GM20431 (cell line): ENCODE measurements around the gene NAV1.

Experiments
- in situ Hi-C: fragments of 300-500 bp; cut with MseI, MboI; formaldehyde crosslinking; loops from one replicate; pipeline ENCODE4 v1.15.0; 2020; ENCODE audit warnings: low sequenced_read_pairs; ENCODE audit not compliant: unreplicated experiment

The NAV1 gene

DNA sequence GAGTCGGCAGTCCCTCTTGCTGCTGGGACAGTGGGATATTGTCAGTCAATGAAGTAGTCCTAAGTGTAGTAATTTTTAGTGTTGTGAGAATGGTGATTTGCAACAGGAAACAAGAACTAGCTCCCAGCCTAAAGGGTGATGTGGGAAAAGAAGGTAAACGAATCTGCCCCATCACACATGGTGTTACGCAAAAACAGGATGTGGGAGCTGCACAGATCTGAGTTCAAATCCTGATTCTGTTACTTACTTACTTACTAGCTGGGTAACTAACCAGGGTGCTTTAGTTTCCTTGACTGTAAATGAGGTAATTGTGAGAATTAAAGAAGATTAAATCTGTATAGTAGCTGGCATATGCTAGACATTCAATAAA lies 22.3 kb downstream of the NAV1 start:
- in situ Hi-C loops, result loop anchor here (10.0 to 25.0 kb wide), 2 partner anchors 134 to 226 kb away; no protein-coding TSS in a partner anchor

DNA sequence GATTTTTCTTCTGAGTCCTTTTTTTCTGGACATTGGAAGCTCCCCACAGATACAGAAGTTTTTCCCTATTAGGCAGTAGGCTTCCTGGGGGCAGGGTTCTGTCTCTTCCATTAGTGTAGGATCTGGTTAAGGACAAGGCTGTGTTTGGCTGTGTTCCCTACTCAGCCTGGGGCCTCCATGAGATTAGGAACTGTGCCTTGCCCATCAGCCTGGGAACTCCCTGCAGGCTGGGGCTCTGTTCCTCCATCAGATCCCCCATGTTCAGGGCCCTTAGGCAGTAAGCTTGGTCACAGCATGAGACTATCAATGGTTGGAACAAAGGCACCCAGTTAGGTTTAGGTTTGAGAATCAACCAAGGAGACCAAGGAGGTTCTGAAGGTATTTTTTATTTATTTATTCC lies 22.7 kb downstream of the NAV1 start:
- in situ Hi-C loops, result loop anchor here (10.0 to 25.0 kb wide), 2 partner anchors 133 to 226 kb away; no protein-coding TSS in a partner anchor

DNA sequence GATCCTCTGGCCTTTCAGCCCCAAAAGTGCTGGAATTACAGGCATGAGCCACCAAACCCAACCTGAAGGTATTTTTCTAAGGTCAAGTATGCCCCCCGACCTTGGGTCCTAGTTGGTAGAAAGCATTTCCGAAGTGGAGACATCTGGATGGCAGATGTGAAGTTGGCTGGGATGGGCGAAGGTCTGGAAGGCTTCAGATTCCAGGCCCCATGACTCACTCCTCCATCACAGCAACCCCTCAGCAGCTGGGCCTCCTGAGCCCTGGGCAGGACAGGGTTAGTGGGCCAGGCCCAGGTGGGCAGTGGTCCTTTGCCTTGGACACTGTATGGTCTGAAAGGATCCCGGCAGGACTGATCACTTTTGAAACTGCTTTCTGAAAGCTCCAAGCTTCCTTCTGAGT lies 23.3 kb downstream of the NAV1 start:
- in situ Hi-C loops, result loop anchor here (10.0 to 25.0 kb wide), 2 partner anchors 133 to 225 kb away; no protein-coding TSS in a partner anchor

DNA sequence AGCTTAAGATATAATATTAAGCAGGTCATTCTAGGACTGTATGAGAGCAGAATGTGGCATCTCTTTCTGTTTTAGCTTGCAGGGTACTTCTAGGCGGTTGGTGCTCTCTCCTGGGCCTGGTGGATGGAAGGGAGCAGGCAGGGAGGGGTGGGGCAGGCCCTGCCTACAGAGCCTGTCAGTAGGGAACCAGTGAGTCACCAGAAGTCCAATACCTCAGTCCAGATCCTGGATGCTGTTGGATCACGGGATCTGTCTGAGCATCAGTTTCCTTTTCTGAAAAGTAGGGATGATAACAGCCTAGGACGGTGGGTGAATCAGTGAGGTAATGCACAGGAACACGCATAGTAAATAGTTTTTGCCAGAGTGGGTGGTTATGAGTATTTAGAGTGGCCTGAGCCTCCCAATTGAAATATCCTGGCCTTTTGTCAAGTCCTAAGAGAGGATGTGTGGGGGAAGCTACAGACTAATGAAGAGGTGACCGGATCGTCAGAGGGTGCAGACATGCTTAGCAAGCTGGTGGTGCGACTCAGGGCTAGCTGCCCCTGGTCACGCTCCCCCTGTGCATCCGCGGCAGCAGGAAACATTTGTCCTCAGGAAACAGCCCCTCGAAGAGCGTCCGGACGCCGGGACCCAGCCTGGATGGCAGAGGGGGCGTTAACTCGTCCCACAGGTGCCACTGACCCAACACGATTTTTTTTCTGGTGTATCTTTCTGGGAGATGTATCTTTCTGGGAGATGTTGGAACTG lies 23.9 kb downstream of the NAV1 start:
- in situ Hi-C loops, result loop anchor here (10.0 to 25.0 kb wide), 2 partner anchors 132 to 224 kb away; no protein-coding TSS in a partner anchor

DNA sequence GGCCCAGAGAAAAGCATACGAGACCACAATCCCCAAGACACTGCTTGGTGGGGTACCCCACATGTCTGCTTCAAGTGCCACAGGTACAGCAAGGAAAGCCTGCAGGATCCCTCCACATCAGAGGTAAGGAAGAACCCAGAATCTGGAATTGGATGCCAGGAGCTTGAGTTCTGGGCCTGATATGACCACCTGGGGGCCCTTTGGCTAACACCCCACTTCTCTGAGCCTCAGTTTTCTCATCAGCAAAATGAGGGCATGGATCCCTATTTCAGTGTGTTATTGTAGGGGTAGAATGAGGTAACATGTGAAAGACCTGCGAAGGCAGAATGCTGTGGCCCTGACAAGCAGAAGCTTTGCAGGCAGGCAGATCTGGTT lies 24.5 kb downstream of the NAV1 start:
- in situ Hi-C loops, result loop anchor here (10.0 to 25.0 kb wide), 2 partner anchors 131 to 224 kb away; no protein-coding TSS in a partner anchor

DNA sequence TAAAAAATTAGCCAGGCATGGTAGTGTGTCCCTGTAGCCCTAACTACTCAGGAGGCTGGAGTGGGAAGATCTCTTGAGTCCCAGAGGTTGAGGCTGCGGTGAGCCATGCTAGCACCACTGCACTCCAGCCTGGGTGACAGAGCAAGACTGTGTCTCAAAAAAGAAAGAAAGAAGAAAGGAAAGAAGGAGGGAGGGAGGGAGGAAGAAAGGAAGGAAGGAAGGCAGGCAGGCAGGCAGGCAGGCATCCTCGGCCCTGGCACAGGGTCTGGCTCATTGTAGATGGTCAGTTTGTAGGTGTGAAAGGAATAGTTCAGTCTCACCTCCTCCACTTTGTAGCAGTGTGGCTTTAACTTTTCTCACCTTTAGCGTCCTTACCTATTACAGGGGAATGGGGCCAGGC lies 25.0 kb downstream of the NAV1 start:
- in situ Hi-C loops, result loop anchor here (10.0 to 25.0 kb wide), 2 partner anchors 131 to 223 kb away; no protein-coding TSS in a partner anchor

DNA sequence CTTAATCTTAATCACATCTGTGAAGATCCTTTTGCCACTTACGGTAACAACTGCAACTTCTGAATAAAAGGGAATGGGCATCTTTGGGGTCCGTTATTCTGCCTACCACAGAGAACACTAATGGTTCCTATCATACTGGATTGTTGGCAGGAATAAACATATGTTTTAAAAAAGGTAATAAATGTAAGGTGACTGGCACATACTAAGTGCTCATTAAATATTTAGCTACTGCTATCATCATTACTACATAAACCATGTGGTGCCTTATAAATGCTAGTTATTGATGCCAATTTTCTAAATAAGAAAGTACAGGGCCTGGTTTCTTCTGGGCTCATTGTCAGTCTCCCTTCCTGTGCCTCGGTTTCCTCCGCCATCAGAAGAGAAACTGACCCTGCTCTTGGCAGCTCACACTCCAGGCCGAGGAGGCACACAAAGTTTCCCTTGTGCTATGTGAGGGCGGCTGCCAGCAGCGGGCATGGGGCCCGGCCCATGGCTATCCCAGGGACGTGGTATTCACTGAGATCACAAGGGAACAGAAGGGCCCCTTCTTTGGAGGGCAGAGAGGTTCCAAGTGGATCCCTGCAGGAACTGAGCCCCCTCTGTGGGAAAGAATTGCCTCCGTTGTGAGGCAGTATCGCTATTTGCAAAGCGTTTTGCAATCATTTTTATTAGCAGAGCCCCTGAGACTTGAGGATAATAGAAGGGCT lies 26.2 kb downstream of the NAV1 start:
- in situ Hi-C loops, result loop anchor here (10.0 to 25.0 kb wide), 2 partner anchors 130 to 222 kb away; no protein-coding TSS in a partner anchor

DNA sequence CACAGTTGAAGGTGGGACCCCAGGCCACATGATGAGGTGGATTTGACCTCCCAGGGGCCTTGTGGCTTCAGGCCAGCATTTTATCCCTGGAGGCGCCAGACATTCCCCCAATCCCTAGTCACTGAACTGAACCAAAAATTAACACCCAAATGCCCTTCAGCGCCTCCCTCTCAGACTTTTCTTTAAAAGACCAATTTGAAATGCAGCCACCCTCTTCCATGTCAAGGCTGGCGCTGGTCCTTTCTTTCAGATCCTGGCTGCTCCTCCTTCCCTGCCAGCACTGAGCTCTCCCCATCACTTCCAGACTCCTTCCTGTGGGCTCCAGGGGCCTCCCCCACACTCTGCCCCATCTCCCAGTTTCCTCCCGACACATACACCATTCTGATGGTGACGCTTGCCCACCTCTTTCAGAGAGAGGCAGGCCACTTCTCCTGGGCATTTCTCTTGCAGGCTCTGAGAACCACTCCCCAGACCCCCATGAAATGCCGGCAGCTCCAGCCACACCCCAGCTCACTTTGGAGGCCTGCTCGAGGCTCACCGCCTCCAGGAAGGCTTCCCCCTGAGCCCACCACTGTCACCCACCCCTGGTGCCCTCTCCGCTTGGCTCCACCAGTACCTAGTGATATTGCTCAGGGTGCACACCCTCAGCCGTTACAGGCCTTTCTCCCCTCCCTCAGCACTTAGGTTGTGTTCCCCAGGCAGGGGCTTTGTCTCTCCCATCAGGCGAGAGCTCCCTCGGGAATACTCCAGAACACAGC lies 27.0 kb downstream of the NAV1 start:
- in situ Hi-C loops, result loop anchor here (10.0 to 25.0 kb wide), 2 partner anchors 129 to 221 kb away; no protein-coding TSS in a partner anchor

DNA sequence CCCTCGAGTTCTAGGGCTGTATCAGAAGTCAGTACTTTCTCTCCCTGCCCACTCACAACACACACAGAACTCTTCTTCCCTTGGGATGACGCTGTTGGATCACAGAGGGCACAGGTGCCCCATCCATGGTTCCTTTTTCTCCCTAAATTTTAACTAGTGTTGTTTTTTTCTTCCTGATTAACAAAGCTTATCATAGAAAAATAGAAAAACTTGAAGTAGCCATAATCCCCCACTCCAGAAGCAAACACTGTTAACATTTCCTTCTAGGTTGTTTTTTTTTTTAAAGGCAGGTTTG lies 27.5 kb downstream of the NAV1 start:
- in situ Hi-C loops, result loop anchor here (10.0 to 25.0 kb wide), 2 partner anchors 128 to 221 kb away; no protein-coding TSS in a partner anchor

DNA sequence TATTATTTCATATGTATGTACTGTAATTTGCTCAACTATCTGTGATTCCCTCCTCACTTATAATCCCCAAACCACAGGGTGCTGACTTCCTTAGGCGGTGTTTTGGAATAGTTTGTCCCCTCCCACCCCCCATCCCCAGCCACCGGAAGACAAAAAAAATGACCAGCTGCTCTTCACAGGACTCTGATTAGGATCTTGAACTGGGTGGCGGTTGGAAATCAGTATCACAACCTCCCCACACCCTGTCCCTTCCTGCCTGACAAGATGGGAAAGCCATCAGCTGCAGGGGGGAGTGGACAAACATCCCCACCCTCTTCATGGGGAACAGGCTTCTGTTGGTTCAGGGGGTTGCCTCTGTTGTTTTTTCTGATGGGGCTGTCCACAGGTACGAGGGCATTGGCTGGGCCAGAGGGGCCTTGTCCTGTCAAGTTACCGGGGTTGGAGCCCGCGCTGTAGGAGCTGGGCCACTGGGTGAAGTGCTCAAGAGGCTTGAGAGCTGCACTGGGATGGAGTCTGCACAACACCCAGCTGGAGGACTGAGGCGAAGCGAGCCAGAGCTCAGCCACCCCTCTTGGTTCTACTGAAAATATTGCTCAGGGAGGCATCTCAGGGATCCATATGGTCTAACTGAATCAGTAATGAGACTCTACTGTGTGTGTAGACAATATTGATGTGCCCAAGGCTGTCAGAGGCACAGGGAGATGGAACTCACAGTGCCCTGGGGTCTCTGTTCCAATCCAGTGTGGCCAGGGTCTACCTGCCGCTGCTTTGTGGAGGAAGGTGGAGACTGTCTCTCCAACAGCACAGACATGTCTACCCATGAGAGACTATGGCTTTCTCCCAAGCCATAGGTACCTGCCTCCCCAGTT lies 28.2 kb downstream of the NAV1 start:
- in situ Hi-C loops, result loop anchor here (10.0 to 25.0 kb wide), 2 partner anchors 128 to 220 kb away; no protein-coding TSS in a partner anchor

DNA sequence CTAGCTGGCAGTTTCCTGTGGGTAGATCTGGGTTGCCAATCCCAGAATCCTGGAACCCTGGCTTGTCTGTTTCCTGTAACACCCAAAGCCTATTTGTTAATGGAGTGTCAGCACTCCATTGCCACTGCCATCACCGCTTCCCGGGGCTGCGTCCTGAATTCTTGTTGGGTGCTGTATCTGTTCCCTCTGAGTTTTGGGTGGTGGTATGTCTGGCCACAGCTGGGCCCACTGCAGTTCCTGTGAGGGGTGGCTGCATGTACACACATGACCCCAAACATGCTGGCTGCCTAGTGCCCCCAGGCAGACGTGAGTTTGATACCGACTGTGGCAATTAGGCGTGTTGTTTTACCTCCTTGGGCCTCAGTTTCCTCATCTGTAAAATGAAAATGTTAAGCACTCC lies 29.3 kb downstream of the NAV1 start:
- in situ Hi-C loops, result loop anchor here (10.0 to 25.0 kb wide), 2 partner anchors 127 to 219 kb away; no protein-coding TSS in a partner anchor

DNA sequence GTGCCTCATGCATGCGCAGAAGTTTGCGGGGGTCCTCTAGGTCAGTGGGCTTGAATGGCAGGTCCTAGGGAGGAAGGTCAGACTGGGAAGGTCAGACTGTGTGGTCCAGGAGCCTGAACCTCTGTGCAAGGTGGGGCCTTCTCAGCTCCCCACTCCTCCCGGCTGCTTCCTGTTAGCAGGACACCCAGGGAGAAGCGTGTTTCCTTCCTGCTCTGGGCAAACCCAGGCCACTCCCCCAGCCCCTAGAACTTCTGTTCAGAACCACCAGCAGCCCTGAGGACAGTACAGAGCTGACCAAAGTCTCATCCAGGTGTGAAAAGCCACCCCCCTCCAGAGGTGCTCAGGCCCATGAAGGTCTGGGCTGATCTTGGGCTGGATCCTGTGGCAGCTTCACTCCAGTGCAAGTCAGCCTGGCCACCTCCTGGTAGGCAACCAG lies 29.9 kb downstream of the NAV1 start:
- in situ Hi-C loops, result loop anchor here (10.0 to 25.0 kb wide), 2 partner anchors 126 to 218 kb away; no protein-coding TSS in a partner anchor

DNA sequence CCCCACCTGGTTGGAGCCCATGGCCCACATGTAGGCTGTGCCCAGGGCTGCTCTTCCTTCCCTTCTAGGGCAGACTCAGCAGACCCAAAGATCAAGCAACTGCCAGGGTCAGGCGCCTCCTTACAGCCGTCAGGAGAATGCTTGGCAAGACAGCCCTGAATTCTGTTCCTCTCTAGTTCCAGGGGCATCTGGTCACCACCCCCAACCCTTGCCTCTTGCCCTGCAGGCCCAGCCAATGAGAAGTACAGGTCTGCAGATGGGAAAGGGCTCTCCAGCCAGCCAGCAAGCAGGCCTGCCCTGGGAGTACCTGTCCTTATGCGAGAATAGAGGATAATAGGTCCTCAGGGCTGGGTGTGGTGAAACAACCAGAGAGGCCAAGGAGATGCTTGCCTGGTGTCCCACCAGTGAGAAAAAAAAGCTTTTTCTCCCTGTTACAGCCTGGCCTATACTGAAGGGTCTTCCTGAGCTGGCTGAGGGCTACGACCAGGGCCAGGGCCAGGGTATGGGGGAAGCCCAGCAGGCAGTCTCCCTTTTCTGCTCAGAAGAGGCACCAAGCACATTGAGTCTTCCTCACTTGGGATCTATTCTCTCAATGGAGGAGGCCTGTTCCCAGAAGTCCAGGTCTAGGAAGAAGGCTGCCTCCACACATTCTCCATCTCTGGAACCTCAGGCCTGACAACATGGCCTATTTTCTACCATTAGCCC lies 31.4 kb downstream of the NAV1 start:
- in situ Hi-C loops, result loop anchor here (25.0 kb wide), 1 partner anchor 217 kb away; no protein-coding TSS in a partner anchor

DNA sequence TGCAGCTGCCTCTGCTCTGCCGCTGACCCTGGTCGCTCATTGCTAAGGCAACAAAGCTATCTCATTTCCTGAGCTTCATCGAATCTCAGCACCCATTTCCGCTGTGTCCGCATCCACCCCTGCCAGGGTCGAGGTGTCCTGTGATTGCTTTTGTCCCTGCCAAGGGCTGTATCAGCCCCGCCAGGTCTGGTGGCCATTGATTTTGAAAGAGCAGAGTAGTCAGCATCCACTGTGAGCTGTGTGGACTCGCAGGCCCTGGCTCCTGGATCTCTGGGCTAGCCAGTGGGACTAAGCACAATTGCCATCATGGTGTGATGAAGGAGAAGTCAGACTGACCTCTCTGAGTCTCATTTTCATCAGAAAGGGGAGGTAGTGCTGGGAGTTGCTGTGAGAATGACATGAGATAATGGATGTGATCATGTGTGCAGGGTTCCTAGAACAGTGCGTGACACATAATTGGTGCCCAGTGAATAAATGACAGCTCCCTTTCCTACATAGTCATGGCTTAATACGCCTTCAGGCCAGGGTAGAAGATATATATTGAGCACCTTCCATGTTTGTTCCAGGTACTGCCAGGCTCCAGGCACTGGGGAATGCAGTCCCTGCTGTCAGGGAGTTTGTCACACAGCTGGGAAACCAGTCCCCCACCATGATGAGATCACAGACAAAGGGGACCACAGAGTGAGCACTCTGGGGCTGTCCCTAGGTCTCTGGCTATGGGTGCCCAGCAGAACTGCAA lies 32.1 kb downstream of the NAV1 start:
- in situ Hi-C loops, result loop anchor here (25.0 kb wide), 1 partner anchor 216 kb away; no protein-coding TSS in a partner anchor

DNA sequence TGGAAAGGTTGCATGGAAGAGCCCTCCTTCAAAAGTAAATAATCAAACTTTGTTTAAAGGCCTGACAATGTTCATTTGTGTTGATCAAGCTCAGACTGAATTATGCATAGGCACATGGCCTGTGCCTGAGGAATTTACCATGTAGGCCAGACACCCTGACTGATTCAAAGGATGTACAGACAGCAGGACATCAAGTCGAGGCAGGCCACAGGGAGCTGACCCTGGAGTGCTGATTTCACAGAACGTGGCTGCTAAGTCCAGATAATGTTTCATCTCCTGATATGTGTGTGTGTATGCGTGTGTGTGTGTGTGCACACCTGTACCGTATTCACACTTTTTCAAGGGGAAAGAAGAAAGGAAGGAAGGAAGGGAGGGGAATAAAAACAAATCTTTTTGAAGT lies 34.1 kb downstream of the NAV1 start:
- in situ Hi-C loops, result loop anchor here (25.0 kb wide), 1 partner anchor 214 kb away; no protein-coding TSS in a partner anchor

DNA sequence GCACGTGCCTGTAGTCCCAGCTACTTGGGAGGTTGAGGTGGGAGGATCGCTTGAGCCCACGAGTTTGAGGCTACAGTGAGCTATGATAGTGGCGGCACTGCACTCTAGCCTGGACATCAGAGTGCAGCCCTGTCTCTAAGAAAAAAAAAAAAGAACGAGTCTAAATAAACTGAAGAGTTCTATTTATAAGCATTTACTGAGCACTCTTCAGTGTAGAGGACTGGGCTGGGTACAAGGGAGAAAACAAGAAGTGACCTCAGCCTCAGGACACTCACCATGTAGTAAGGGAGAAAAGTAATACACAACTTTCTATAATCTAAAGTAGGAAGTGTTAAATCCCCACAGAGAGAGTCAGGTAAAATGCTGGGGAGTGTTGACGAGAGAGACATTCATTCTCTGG lies 35.0 kb downstream of the NAV1 start:
- in situ Hi-C loops, result loop anchor here (25.0 kb wide), 1 partner anchor 213 kb away; no protein-coding TSS in a partner anchor

DNA sequence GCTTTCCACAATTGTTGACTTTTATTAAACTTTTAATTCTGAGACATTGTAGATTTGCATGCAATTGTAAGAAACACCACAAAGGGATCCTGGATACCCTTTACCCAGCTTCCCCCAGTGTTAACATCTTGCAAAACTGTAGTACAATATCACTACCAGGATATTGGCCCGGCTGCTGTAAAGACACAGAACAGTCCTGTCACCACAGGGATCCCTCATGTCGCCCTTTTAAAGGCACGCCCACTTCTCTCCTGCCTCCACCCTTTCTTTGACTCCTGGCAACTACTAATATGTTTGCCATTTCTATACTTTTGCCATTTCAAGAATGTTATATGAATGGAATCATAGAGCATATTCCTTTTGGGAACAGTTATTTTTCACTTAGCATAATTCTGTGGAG lies 37.0 kb downstream of the NAV1 start:
- in situ Hi-C loops, result no loop called here

DNA sequence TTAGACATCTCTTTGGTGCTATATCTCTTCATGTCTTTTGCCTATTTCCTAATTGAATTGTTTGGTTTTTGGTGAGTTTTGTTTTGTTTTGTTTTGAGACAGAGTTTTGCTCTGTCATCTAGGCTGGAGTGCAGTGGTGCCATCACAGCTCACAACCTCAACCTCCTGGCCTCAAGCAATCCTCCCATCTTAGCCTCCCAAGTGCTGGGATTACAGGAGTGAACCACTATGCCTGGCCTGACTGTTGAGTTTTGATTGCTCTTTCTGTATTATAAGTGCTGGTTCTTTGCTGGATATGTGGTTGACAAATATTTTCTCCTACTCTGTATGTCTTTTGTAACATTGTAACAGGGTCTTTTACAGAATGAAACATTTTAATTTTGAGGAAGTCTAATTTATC lies 38.0 kb downstream of the NAV1 start:
- in situ Hi-C loops, result no loop called here
